GM19328 (cell line): ENCODE data around the gene NFIA.

Experiments used
- ATAC-seq: cut with Tn5 transposase; IDR thresholded peaks from one replicate; pipeline ENCODE4 v1.9.1; 2021; ENCODE audit warnings: mild to moderate bottlenecking, moderate library complexity; ENCODE audit not compliant: unreplicated experiment

Gene NFIA

GRCh38 chr1:61469365-61469764 lies 387.0 kb downstream of the NFIA start:
- no peak for ATAC-seq

- no peak for ATAC-seq
Observed at GRCh38 chr1:61472876-61473275, 390.5 kb downstream of the NFIA start.

GRCh38 chr1:61474269-61474817 lies 392.0 kb downstream of the NFIA start:
- ATAC-seq = no peak

GRCh38 chr1:61474963-61475362 lies 392.6 kb downstream of the NFIA start:
- ATAC-seq = no peak

- ATAC-seq = no peak
Observed at GRCh38 chr1:61477301-61477700, 394.9 kb downstream of the NFIA start.

- no peak for ATAC-seq
Observed at GRCh38 chr1:61480273-61480935, 398.0 kb downstream of the NFIA start.

GRCh38 chr1:61481315-61481715 lies 399.0 kb downstream of the NFIA start:
- no peak for ATAC-seq

GRCh38 chr1:61482170-61482734 lies 399.9 kb downstream of the NFIA start:
- no peak for ATAC-seq

GRCh38 chr1:61486783-61487536 lies 404.6 kb downstream of the NFIA start:
- ATAC-seq = no peak

- no peak for ATAC-seq
Observed at GRCh38 chr1:61487801-61488200, 405.4 kb downstream of the NFIA start.

GRCh38 chr1:61490924-61491323 lies 408.6 kb downstream of the NFIA start:
- ATAC-seq = no peak

- ATAC-seq = no peak
Observed at GRCh38 chr1:61491497-61491896, 409.1 kb downstream of the NFIA start.

- no peak for ATAC-seq
Observed at GRCh38 chr1:61494000-61494399, 411.6 kb downstream of the NFIA start.

GRCh38 chr1:61496501-61496900 lies 414.1 kb downstream of the NFIA start:
- no peak for ATAC-seq

- ATAC-seq = no peak
Observed at GRCh38 chr1:61497013-61497412, 414.7 kb downstream of the NFIA start.

- no peak for ATAC-seq
Observed at GRCh38 chr1:61498342-61498741, 416.0 kb downstream of the NFIA start.

- ATAC-seq = no peak
Observed at GRCh38 chr1:61501971-61502916, 419.9 kb downstream of the NFIA start.

- no peak for ATAC-seq
Observed at GRCh38 chr1:61504305-61504704, 421.9 kb downstream of the NFIA start.

- no peak for ATAC-seq
Observed at GRCh38 chr1:61504852-61505390, 422.6 kb downstream of the NFIA start.

- no peak for ATAC-seq
Observed at GRCh38 chr1:61506236-61506635, 423.9 kb downstream of the NFIA start.
